Measurements from ENCODE around the gene IZUMO1R.

DNA sequence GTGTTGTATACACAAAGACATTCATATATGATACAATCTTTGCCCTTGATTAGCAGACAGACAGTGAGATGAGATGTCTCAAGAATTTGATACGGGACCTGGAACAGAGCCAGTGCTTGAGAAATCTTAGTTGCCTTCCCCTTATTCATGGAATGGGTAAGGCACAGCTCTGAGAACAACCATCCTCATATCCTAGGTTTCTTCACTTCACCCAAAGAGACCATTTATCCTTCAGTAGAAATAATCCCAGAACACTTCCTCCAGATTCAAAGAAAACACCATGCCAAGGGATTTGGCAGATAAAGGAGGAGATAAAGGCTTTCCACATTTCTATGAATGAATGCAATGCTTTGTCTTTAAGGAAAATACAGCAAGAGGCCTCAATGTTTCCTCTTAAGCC lies 8.8 kb upstream of the IZUMO1R start:
- no peak for TF ChIP-seq POLR2A (IDR thresholded peaks at IDR 0.05; ENCODE audit: low read depth, low read length)
- TF ChIP-seq POLR2AphosphoS5 (IDR thresholded peaks at IDR 0.05; ENCODE audit: low read depth, low read length) = no peak
- TF ChIP-seq TAF1 (IDR thresholded peaks at IDR 0.05; ENCODE audit: borderline replicate concordance, low read depth, low read length) = no peak

Measured in GM12892 (cell line).